Measurements from ENCODE around the gene GREB1. TPM values are rescaled to one million over a fixed set of nuclear protein-coding genes. Genes with fewer than 3 reads are reported as not detected.

GREB1 gene
- total RNA-seq, 1 donor from 2014 or later: under 0.01 TPM

- H3K4me3 ChIP-seq (ENCODE audit: low read depth, low read length): no peak overlapping the region
- TF ChIP-seq CTCF (IDR thresholded peaks at IDR 0.05; ENCODE audit: insufficient read depth, low read length, severe bottlenecking): no peak
- no peaks in the 10 kb centered on the region for H3K36me3 ChIP-seq (ENCODE audit: control insufficient read depth, insufficient read depth, low read length)
- no peak for FAIRE-seq
- DNase-seq (ENCODE audit: low read depth): no peak
- peaks cover 31% of the 10 kb centered on the region for H3K27me3 ChIP-seq (ENCODE audit: control insufficient read depth, insufficient read depth, low read length)
Measured at GRCh38 chr2:11679486-11680181, 145.8 kb downstream of the GREB1 start.

- no peak overlapping the region for H3K4me3 ChIP-seq (ENCODE audit: low read depth, low read length)
- H3K27me3 ChIP-seq (ENCODE audit: control insufficient read depth, insufficient read depth, low read length): peaks cover 31% of the 10 kb centered on the region
- FAIRE-seq: no peak
- TF ChIP-seq CTCF (IDR thresholded peaks at IDR 0.05; ENCODE audit: insufficient read depth, low read length, severe bottlenecking): no peak
- no peaks in the 10 kb centered on the region for H3K36me3 ChIP-seq (ENCODE audit: control insufficient read depth, insufficient read depth, low read length)
- no peak for DNase-seq (ENCODE audit: low read depth)
Measured at GRCh38 chr2:11680182-11680900, 146.5 kb downstream of the GREB1 start.

- H3K27me3 ChIP-seq (ENCODE audit: control insufficient read depth, insufficient read depth, low read length): peaks cover 31% of the 10 kb centered on the region
- H3K36me3 ChIP-seq (ENCODE audit: control insufficient read depth, insufficient read depth, low read length): no peaks in the 10 kb centered on the region
- FAIRE-seq (no peak), DNase-seq (ENCODE audit: low read depth) (no peak)
- TF ChIP-seq CTCF (IDR thresholded peaks at IDR 0.05; ENCODE audit: insufficient read depth, low read length, severe bottlenecking): no peak
- H3K4me3 ChIP-seq (ENCODE audit: low read depth, low read length): no peak overlapping the region
Measured at GRCh38 chr2:11680901-11681721, 147.3 kb downstream of the GREB1 start.

- peak; percentile 18 for DNase-seq (ENCODE audit: low read depth)
- FAIRE-seq: no peak
- H3K4me3 ChIP-seq (ENCODE audit: low read depth, low read length): no peak overlapping the region
- TF ChIP-seq CTCF (IDR thresholded peaks at IDR 0.05; ENCODE audit: insufficient read depth, low read length, severe bottlenecking): peak; percentile 98
- no peaks in the 10 kb centered on the region for H3K36me3 ChIP-seq (ENCODE audit: control insufficient read depth, insufficient read depth, low read length)
- peaks cover 26% of the 10 kb centered on the region for H3K27me3 ChIP-seq (ENCODE audit: control insufficient read depth, insufficient read depth, low read length)
Measured at GRCh38 chr2:11681722-11682589, 148.1 kb downstream of the GREB1 start.

- peaks cover 20% of the 10 kb centered on the region for H3K27me3 ChIP-seq (ENCODE audit: control insufficient read depth, insufficient read depth, low read length)
- no peak for FAIRE-seq
Measured at GRCh38 chr2:11682590-11682915, 148.7 kb downstream of the GREB1 start.

More at GRCh38 chr2:11682590-11682915, 148.7 kb downstream of the GREB1 start:
- DNase-seq (ENCODE audit: low read depth): no peak
- Histone ChIP-seq H3K36me3 (ENCODE audit: control insufficient read depth, insufficient read depth, low read length) (no peaks in the 10 kb centered on the region), H3K4me3 (ENCODE audit: low read depth, low read length) (no peak overlapping the region)
- no peak for TF ChIP-seq CTCF (IDR thresholded peaks at IDR 0.05; ENCODE audit: insufficient read depth, low read length, severe bottlenecking)

Measured in bronchial epithelial cell (primary cell).